ENCODE data around the gene NEDD9. TPM values are rescaled to one million over a fixed set of nuclear protein-coding genes. Genes with fewer than 3 reads are reported as not detected.

NEDD9 gene
- total RNA-seq, 1 experiment from 2014 or later, result 45.9 TPM

DNA sequence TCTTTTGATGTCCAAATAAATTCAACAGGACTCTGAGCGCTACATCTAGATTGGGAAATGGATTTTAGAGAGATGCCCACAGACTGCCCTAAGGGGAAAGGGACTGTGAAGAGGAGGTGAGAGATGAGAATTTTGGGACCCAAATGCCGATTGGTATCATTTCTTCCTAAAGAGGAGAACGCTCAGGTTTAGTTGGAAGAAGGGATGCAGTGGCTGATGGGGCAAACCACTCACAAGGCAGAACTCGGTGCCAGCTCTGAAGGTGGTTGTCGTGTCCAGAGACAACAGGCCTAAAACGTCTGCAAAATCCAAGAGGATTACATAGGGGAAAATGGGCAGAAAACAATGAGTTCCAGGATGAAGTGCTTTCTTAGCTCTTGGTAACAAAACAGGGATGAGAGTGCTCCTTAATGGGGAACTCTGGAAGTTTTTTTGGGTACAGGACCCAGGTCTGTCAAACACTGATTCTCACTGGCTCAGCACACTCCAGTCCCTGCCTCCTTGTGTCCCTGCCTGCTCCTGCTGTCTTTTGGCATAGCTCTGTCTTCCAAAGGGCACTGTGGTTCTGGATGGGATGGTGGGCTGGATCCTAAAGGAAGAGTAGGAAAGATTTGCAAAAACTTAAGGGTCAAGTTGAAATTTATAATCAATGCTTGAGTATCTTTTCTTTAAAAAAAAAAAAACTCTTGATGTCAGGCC is 29.0 kb downstream of the NEDD9 start:
- no peak for DNase-seq (ENCODE audit: extremely low read depth, low read depth)

DNA sequence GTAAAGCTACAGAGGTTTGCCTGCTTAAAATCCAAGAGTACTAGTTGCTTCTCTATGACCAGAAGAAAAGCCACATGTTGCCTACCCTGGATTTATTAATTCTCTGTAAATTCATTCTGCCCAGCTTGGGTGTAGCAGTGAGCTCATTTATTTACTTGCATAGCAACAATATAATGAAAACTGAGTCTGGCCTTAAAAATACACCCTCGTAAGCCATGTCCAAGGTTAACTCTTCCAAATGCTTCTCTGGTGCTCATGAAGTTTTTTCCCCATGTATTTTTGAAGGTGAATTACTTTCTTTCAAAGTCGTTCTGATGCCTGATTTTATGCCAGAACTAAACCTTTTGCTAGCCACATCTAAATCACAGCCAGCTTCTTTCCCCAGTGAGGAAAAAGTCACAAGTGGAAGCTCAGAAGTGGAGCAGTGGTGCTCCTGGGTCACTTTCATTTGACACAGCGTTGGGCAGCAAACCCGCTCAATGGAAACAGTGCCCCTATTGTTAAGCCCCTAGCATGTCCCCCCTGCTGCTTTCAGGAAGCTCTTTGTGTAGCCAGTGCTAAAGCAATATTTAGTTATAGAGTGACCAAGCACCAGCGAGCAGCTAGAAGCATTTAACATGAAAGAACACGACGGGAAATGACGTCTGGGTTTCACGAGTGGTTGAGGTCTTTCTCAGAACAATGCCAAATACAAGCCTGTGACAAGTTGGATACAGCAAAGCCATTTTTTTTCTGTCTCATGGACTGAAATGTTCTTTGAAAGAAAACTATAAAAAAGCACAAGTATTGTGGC is 29.8 kb downstream of the NEDD9 start:
- DNase-seq (ENCODE audit: extremely low read depth, low read depth), result peak; percentile 60

DNA sequence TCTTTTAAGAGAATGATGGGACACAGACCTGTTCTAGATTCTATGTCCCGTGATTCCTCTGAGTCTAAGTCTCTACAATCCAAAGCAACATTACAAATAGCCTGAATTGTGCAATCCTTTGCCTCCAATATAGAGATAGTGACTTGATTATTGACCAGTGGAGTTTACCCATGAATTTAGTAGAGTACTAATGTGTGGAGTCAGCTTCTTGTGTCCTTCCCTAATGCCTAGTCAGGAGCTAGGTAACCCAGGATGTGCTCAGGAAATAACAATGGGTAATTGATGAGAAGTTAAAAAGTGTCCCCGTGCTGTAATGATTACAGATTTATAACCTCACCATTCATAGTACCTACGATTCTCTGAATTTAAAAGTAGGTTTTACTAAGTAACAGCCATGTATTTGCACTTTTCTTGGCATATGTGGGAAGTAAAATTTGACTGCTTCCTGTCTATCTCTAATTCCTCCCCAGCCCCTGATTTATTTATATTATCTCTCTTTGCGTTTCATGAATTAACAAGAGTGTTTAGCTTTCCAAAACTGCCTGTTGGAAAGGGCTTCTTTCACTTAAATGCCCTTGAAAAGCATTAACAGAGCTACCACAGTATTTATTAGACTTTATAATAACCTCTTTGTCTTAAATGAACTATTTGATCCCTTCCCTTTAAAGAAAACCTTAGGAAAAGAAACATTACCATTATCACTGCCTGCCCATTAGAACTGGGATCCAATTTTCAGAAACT is 30.5 kb downstream of the NEDD9 start:
- DNase-seq (ENCODE audit: extremely low read depth, low read depth), result no peak

DNA sequence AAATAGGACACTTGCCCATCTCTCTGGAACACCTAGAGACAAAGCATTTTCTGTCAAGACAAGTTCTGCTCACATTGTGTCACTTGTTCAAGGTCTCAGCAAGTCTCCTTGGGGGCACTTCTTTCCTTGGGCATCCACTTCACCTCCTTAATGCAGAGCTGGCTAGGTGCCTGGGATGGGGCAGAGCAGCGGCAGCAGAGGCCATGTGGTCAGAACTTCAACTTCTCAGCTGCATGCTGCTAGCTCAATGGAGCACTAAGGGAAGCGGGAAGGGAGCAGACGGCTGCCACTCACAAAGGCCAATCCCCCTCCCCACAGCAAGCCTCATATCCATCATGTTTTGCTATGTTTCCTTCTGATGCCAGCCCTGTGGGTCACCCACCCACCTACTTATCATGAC is 31.5 kb downstream of the NEDD9 start:
- DNase-seq (ENCODE audit: extremely low read depth, low read depth), result no peak

DNA sequence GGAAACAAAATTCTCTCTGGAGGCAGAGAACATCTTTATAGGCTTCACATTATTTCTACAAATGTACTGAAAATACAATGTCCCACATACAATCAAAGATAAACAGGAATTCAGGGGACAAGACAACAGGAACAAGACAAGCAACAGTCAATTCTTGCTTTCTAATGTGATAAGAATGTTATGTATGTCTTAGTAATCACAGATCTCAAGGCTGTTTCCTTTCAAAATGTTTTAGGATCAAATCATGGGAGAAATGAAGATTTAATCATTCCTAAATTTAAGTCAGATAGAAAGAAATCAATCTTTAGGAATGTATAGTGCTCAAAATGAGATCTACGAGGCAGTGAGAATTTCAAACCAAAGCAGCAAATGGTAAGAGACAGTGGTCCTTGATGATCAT is 32.1 kb downstream of the NEDD9 start:
- no peak for DNase-seq (ENCODE audit: extremely low read depth, low read depth)

DNA sequence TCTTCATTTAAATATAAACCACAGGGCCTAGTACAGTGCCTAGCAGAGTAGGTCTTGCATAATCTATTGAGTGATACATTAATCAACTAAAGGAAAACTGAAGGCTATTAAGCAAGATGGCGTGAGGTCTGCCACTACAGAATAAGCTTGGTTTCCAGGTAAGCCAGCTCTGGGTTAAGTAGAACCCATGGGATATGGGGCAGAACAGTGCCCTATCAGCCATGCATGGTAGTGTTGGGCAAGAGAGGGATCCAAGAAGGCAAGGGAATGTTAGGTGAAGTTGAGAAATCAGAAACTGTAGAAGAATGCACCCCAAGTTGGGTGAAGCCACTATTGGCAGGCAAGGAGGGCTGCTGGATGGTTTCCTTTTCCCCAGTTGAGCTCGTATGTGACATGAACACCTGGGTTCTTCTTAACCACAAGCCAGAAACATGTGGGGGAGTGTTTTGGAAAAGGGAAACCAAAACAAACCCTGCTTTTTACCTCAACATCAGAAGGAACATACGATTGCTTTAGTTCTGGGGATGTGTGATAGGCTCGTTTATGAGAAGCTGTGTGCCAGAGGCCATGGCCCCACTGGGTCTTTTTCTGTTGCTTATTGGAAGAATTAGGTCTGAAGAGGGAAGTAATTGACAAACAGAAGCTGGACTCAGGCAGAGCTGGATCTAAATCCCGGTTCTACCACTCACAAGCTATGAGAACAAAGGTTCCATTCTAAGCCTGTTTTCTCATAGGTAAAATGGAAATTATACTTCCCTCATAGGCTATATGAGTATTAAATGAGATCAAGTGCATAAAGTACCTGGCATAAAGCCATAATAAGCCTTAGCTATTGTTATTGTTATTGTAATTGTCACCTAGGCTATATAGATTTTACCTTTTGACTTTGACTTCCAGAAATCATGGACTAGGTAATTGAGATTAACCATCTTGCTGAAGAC is 33.5 kb downstream of the NEDD9 start:
- DNase-seq (ENCODE audit: extremely low read depth, low read depth), result no peak

DNA sequence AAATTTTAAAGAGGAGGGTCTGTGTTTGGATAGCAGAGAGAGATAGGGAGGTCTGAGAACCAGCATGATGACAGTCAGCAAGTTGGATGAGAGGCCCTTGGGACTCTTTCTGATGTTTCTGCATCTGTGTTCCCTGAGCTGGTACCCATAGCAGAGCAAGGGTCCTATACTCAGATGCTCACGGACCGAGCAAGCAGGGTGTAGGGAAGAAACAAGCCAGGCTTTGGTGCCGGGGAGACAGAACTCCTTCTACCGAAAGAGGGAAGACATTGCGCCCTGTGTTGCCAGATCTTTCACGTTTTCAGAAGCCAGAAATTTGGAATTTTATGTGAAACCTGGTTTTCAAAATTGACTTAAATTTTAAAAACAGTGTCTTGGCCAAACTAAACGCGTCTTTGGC is 34.6 kb downstream of the NEDD9 start:
- no peak for DNase-seq (ENCODE audit: extremely low read depth, low read depth)

DNA sequence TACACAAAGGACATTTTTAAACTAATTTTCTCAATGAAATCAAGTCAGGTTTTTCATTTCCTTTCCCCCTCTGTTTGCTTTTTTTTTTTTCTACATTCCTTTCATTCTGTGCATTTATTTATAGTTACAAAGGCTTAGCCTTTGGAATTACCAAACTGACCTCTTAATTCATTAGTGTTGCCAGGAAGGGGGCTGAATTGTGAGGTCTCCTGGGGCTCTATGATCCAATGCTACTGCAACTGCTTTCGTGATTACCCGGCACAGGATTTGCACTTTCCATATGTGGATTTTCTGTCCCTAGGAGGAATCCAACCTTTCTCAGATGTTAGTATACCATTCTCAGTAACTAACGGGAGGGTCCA is 35.3 kb downstream of the NEDD9 start:
- DNase-seq (ENCODE audit: extremely low read depth, low read depth), result no peak

DNA sequence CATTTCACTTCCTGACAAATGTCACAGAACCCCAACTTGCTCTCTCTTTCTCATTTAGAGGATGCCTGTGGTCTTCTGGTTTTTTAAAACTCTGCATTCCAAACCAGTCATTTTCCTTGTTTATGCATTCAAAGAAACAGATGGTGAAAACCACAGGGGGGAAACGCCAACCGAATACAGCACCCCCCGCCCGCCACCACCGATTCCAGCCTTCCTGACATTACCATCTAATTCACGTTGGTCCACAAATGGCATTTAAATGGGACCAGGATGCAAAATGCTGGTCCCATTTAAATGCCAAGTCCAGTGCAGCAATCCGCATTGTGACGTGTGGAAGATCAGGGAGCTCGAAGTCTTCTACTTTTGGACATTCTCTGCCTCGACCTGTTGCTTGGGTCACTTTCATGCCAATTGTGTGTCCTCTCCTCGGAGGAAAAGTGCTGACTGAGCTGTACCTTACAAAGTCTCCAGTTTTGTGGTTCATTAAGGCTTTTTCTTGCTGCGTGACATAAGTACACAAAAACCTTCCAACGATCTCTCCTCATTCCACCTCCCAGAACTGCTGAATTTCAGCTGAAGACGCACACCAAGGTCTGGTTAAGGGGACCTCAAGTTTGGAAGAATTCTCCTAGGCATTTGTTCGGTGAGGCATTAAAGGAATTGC is 35.8 kb downstream of the NEDD9 start:
- DNase-seq (ENCODE audit: extremely low read depth, low read depth), result no peak

DNA sequence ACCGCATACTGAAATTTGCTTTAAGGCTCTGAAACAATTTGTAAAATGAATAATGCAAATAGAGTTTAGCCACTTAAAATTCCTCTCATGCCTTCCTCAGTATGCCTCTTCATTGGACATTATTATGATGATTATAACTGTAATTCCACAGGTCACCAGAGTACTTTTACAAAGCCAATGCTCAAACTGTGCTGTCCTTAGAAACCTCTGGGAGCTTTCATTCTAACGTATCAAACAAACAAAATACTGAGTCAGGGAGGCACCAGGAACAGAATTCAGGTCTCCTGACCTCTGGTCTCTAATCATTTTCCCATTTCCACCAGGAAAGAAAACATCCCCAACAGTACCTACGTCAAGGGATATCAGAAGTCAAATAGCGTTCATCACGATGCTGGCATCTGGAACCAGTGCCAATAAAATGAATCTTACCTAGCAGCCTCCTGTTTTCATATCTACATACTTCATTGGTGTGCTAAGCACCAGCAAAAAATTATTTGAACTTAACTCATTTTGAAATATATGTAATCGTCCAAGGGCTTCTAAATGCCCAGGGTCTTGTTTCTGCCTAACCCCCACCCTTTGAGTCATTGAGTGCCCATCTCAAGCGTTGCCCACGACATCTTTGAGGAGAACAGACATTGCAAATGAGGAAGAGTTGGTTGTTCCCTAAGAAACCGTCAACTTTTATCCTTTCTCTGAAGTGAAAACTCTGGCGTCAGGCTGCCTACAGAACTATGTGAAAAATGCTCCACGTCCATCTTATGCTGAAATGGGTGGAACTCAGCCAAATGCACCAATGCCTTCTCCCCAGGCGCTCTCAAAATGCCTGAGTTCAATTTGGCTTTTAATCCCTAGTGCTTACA is 37.9 kb downstream of the NEDD9 start:
- peak; percentile 87 for DNase-seq (ENCODE audit: extremely low read depth, low read depth)

DNA sequence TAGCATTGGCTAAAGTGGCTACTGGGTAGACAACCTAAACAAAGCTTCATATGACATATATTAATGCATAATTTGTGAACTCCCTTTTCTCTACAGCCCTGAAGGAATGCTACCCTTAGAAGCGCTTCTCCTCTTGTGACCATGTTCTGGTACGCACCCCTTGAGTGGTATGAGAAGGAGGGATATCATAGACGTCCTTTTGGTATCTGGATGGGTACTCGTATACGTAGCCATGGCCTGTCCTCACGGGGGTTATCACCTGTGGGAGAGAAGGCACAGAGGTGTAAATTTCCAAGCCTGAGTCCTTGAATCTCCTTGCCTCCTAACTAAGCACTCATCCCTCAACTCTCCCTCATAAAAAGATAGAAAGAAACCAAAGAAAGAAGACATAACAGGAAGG is 39.0 kb downstream of the NEDD9 start:
- DNase-seq (ENCODE audit: extremely low read depth, low read depth), result no peak

DNA sequence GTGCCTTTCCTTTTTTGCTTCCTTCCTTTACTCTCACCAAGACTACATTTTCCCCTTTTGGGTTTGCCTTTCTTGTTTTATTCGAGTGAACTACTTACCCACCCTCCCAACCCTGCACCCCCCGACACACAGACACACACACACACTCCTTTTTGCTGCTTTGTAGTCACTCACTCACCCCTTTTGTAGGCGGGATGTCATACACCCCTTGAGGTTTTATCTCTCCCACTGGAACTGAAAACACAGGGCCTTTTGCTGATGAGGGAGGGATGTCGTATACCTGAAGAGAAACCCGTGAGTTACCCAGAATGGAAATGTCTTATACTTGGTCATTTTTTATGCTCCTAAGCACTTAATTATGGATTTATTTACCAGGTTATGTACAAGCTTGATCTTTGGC is 40.3 kb downstream of the NEDD9 start:
- no peak for DNase-seq (ENCODE audit: extremely low read depth, low read depth)

DNA sequence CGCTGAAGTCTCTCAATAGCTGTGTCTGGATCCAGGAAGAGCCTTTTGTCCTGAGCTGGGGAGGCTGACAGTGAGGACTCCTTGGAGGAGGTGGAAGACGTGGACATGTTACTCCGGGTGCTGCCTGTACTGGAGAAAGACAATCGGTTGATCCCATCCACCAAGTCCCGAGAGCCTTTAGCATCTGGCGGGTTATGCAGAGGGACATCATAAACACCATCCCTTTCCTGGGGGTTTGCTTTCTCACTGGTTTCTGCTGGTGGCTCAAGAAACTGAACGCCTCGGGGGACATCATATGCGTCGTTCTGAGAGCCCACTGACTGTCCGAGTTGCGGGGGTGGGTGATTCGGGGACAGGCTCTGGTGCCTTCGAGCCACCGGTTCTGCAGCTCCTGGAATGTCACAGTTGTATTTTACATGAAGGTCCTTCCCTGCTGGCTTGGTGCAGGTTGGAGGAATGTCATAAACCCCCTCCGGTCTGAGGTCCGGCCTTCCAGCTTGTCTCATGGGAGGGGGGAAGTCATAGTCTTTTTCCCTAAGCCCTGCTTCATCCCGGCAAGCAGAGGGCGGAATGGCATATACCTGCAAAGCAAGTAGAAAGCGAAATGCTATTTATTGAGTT is 41.7 kb downstream of the NEDD9 start:
- DNase-seq (ENCODE audit: extremely low read depth, low read depth), result no peak

DNA sequence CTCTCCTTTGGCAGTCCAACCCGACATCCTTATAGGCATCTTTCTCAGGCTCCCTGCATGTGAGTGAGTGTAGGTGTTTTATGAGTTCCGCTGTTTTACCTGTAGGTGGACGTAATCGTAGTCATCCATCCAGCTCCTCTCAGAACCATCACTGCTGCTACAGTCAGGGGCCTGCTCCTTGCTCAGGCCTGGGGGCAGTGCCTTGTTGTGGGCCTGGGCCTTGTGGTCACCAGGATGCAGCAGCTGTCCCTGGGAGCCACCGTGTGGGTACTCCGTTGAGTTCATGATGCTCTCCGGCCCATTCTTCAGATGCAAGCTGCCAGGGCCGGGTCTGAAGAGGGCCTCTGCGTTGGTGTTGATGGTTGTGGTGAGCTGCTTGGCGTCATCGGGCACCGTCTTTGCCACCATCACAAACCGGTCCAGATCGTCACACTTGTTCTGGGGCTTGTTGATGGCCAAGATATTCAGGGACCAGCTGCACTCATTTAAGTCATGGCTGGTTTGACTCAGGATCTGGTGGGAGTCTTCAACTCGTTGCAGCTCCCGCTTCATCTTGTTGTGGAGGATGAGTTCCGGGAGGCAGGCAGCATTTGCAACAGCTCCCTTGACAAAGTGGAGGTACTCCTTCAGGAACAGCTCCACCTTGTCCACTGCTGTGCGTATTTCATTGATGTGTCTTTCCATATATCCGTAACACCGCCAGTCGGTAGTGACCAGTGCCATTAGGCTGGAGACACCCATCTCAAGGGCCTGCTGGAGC is 42.4 kb downstream of the NEDD9 start:
- no peak for DNase-seq (ENCODE audit: extremely low read depth, low read depth)

DNA sequence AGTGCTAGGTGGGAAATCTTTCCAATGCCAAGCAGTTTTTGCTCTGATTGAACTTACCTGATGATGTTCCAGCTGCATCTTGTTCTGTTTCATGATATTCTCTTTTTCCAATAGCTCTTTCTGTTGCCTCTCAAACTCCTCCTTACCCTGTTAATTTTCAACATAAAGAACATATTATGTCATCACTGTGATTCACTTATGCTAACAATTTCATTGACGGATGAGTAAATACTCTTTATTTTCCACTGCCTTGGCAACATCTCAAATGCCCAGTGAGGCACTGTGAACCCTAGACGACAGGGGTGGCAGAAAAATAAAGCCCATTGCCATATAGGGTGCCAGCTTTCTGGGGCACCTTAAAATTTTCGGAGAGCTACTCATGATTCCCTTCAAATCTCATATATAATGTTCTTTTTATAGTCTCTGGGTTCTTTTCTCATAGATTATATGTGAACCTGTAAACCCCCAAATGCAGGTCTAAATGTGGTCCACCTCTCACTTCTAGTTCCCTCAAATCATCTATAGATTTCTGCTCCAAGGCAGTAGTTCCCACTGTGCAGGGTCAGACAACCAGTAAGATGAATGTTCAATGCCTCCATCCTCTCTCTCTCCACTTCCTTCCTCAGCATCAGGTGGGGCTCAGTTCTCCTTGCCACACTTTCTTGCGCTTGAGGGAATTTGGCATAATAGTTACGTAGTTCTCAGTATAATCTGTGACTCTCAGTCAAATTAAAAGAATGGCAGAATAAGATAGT is 44.1 kb downstream of the NEDD9 start:
- no peak for DNase-seq (ENCODE audit: extremely low read depth, low read depth)

DNA sequence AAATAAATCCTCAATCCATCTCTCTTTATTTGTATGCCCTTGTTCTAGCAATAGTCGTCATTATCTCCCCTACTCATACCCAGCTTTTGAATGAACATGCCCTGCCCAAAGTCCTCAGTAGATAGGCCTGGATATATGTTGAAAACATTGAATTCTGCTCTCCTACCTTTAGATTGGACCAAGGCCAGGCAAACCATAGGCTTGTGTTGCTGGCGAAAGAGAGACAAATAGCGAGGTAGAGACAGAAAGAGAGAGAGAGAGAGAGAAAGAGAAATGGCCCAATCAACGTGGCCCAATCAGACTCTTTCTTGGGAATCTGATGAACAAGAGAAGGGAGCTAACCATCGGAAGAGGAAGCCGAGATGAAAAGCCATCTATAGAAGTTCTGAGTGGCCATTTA is 45.2 kb downstream of the NEDD9 start:
- no peak for DNase-seq (ENCODE audit: extremely low read depth, low read depth)

DNA sequence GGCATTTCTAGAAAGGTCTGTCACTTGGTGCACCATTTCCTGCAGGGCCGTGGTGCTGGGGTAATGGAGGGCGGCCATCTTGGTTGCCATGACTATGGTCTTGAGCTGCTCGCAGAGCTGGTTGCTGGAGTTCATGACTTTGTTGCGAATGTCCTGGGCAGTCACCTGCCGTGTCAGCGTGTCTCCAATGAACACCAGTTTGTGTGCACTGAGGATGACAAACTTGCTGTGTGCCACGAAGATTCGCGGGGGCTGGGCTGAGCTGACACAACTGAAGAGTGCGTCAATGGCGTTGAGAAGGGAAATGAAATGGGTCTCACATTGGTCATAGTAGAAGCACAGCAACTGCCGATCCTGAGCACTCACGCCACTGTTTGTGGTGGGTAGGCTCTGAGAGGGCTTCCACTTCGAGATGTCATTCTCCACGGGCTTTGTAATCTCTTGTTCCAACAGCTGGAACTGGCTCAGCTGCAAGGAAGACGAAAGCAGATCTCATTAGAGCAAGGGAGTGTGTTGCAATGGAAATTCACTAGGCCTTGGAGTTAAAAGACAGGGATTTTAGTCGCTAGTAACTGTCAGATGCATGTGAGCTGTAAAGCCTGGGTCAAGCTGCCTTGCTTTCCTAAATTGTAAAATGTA is 47.1 kb downstream of the NEDD9 start:
- DNase-seq (ENCODE audit: extremely low read depth, low read depth), result no peak

Measured in NCI-H460 (cell line).